GM23338 (cell line): ENCODE data around the gene TNK2. TPM values are rescaled to one million over a fixed set of nuclear protein-coding genes. Genes with fewer than 3 reads are reported as not detected.

Source experiments
- ATAC-seq: fragments of 200-7000 bp; cut with Tn5 transposase; 3 replicates; pipeline ENCODE4 v1.9.1; 2020
- DNase-seq: peaks from one replicate; pipeline ENCODE4 v3.0.0-alpha.2; 2015; ENCODE audit warnings: low spot score
- H2AFZ ChIP-seq: fragments of 200-600 bp; sonication (generic); 2 replicates; pipeline ENCODE4 v1.8.0; 2016; ENCODE audit warnings: antibody characterized with exemption, mild to moderate bottlenecking, moderate library complexity
- H3F3A ChIP-seq: fragments of 200-600 bp; sonication (generic); replicated peaks from 2 replicates; pipeline ENCODE4 v1.8.0; 2017; ENCODE audit warnings: antibody characterized with exemption, mixed run types, low read depth
- H3K27ac ChIP-seq: fragments of 200-600 bp; sonication (generic); 2 replicates; pipeline ENCODE4 v1.6.1; 2016; ENCODE audit warnings: low read depth
- H3K27me3 ChIP-seq: fragments of 200-600 bp; sonication (generic); 2 replicates; pipeline ENCODE4 v1.8.0; 2016; ENCODE audit warnings: mild to moderate bottlenecking, mixed run types, moderate library complexity; ENCODE audit not compliant: insufficient read depth
- H3K36me3 ChIP-seq: fragments of 200-600 bp; sonication (generic); 2 replicates; pipeline ENCODE4 v1.8.0; 2016; ENCODE audit warnings: mild to moderate bottlenecking; ENCODE audit not compliant: insufficient read depth
- H3K4me1 ChIP-seq: fragments of 200-600 bp; sonication (generic); 2 replicates; pipeline ENCODE4 v1.8.0; 2016; ENCODE audit warnings: mild to moderate bottlenecking, moderate library complexity; ENCODE audit not compliant: insufficient read depth
- H3K4me2 ChIP-seq: fragments of 200-600 bp; sonication (generic); 2 replicates; pipeline ENCODE4 v1.7.1; 2017; ENCODE audit warnings: mixed run types
- H3K4me3 ChIP-seq: fragments of 200-600 bp; sonication (generic); 2 replicates; pipeline ENCODE4 v1.6.1; 2016; ENCODE audit warnings: mixed run types
- H3K79me2 ChIP-seq: fragments of 200-600 bp; sonication (generic); replicated peaks from 2 replicates; pipeline ENCODE4 v1.8.0; 2017; ENCODE audit warnings: mild to moderate bottlenecking; ENCODE audit not compliant: insufficient read depth
- H3K9me2 ChIP-seq: fragments of 200-600 bp; sonication (generic); 2 replicates; pipeline ENCODE4 v1.8.0; 2017; ENCODE audit not compliant: insufficient read depth
- H4K20me1 ChIP-seq: fragments of 200-600 bp; sonication (generic); replicated peaks from 2 replicates; pipeline ENCODE4 v1.8.0; 2017; ENCODE audit warnings: mild to moderate bottlenecking; ENCODE audit not compliant: insufficient read depth
- H3K27ac Mint-ChIP-seq: 2 replicates; pipeline ENCODE4 v1.8.0; 2020; ENCODE audit warnings: inconsistent platforms, mild to moderate bottlenecking, moderate library complexity, mixed read lengths
- H3K27me3 Mint-ChIP-seq: 3 replicates; pipeline ENCODE4 v1.8.0; 2022; ENCODE audit warnings: low read depth, mild to moderate bottlenecking, moderate library complexity, mixed read lengths, inconsistent platforms; ENCODE audit not compliant: insufficient read depth, poor library complexity
- H3K36me3 Mint-ChIP-seq: 3 replicates; pipeline ENCODE4 v1.8.0; 2021; ENCODE audit warnings: low read depth, mild to moderate bottlenecking, inconsistent platforms, moderate library complexity, mixed read lengths
- H3K4me1 Mint-ChIP-seq: 3 replicates; pipeline ENCODE4 v1.8.0; 2020; ENCODE audit warnings: mild to moderate bottlenecking, inconsistent platforms, mixed read lengths
- H3K4me3 Mint-ChIP-seq: 3 replicates; pipeline ENCODE4 v1.8.0; 2021; ENCODE audit warnings: moderate library complexity, mild to moderate bottlenecking, inconsistent platforms, mixed read lengths
- H3K9me3 Mint-ChIP-seq: 3 replicates; pipeline ENCODE4 v1.8.0; 2020; ENCODE audit warnings: moderate library complexity, mild to moderate bottlenecking, inconsistent platforms, mixed read lengths
- CREB1 ChIP-seq: fragments of 250-450 bp; sonication (Bioruptor Pico); IDR thresholded peaks from 2 replicates; pipeline ENCODE4 v1.5.0; 2020; ENCODE audit warnings: low read depth, mild to moderate bottlenecking, moderate library complexity
- EZH2phosphoT487 ChIP-seq: fragments of 200-600 bp; sonication (generic); IDR thresholded peaks from one replicate; pipeline ENCODE4 v1.8.1; 2018; ENCODE audit warnings: antibody characterized with exemption; ENCODE audit not compliant: unreplicated experiment
- POLR2AphosphoS5 ChIP-seq: IDR thresholded peaks from 2 replicates; pipeline ENCODE4 v1.6.1; 2016; ENCODE audit warnings: antibody characterized with exemption, low read depth
- REST ChIP-seq: IDR thresholded peaks from one replicate; pipeline ENCODE4 v1.6.1; 2018; ENCODE audit warnings: antibody characterized with exemption; ENCODE audit not compliant: unreplicated experiment
- STAT1 ChIP-seq: IDR thresholded peaks from one replicate; pipeline ENCODE4 v1.6.1; 2016; ENCODE audit warnings: antibody characterized with exemption; ENCODE audit not compliant: unreplicated experiment
- polyA plus RNA-seq: library from polyadenylated mRNA; unstranded; fragments of >200 nt; fragmentation: Nextera tagmentation; extraction: Ambion mirVana; gene quantifications from 2 replicates; pipeline ENCODE4 v1.2.1, GENCODE V29; 2016
- total RNA-seq: library from RNA; depleted of rRNA; stranded (reverse); fragments of >200 nt; shearing (Covaris generic); gene quantifications from 2 replicates; pipeline ENCODE4 v1.2.3, GENCODE V29; 2014
- TF ChIP-seq, protein P1 (sequence below), 2 experiments: fragments of 200-600 bp in 1 of 2; sonication (generic) in 1 of 2; conservative IDR thresholded peaks; 2 replicates each; pipeline versions ENCODE4 v1.5.1 to v1.6.1; 2016 to 2017; ENCODE audit warnings: antibody characterized with exemption in 2 of 2, low read depth in 2 of 2, mild to moderate bottlenecking in 2 of 2, moderate library complexity in 1 of 2

Gene TNK2
- total and polyA plus RNA-seq, 2 experiments from 2014 or later: 10.0 to 22.5 TPM

- Mint-ChIP-seq H3K36me3 (no peaks in the 10 kb centered on the region), H3K27ac (no peak overlapping the region), H3K4me1 (peaks cover 18% of the 10 kb centered on the region), H3K9me3 (no peaks in the 10 kb centered on the region), H3K27me3 (peaks cover 13% of the 10 kb centered on the region), H3K4me3 (no peak overlapping the region)
- DNase-seq: no peak
- no peak overlapping the region for H3K4me3 ChIP-seq
- H2AFZ ChIP-seq: no peak overlapping the region
- no peaks in the 10 kb centered on the region for H3K36me3 ChIP-seq
- H3K27ac ChIP-seq: no peak overlapping the region
- no peaks in the 10 kb centered on the region for H4K20me1 ChIP-seq
- H3K4me1 ChIP-seq: no peaks in the 10 kb centered on the region
- no peaks in the 10 kb centered on the region for H3K79me2 ChIP-seq
- H3F3A ChIP-seq: no peaks in the 10 kb centered on the region; the same call in 1 of the 2 replicates
- ATAC-seq: no peak
- no peak overlapping the region for H3K4me2 ChIP-seq
- no peaks in the 10 kb centered on the region for H3K27me3 ChIP-seq
- H3K9me2 ChIP-seq: no peaks in the 10 kb centered on the region
- TF ChIP-seq CREB1 (CRISPR knock-in tag): no peak
- TF ChIP-seq, protein P1, sequence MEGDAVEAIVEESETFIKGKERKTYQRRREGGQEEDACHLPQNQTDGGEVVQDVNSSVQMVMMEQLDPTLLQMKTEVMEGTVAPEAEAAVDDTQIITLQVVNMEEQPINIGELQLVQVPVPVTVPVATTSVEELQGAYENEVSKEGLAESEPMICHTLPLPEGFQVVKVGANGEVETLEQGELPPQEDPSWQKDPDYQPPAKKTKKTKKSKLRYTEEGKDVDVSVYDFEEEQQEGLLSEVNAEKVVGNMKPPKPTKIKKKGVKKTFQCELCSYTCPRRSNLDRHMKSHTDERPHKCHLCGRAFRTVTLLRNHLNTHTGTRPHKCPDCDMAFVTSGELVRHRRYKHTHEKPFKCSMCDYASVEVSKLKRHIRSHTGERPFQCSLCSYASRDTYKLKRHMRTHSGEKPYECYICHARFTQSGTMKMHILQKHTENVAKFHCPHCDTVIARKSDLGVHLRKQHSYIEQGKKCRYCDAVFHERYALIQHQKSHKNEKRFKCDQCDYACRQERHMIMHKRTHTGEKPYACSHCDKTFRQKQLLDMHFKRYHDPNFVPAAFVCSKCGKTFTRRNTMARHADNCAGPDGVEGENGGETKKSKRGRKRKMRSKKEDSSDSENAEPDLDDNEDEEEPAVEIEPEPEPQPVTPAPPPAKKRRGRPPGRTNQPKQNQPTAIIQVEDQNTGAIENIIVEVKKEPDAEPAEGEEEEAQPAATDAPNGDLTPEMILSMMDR (conservative IDR thresholded peaks at IDR 0.05; ENCODE audit: low read depth in 2 of 2): peak; percentile 46 to 64
Observed at GRCh38 chr3:195855471-195856409, 52.6 kb downstream of the TNK2 start.

GRCh38 chr3:195854628-195855294 is 53.6 kb downstream of the TNK2 start:
- Histone ChIP-seq H3K79me2 (no peaks in the 10 kb centered on the region), H2AFZ (no peak overlapping the region), H3K4me2 (no peak overlapping the region), H3K9me2 (no peaks in the 10 kb centered on the region), H4K20me1 (no peaks in the 10 kb centered on the region), H3K27ac (no peak overlapping the region), H3K4me1 (no peaks in the 10 kb centered on the region), H3K36me3 (no peaks in the 10 kb centered on the region), H3K27me3 (no peaks in the 10 kb centered on the region), H3F3A (no peaks in the 10 kb centered on the region; the same call in 1 of the 2 replicates), H3K4me3 (no peak overlapping the region)
- no peaks in the 10 kb centered on the region for H3K36me3 Mint-ChIP-seq
- DNase-seq: no peak
- no peaks in the 10 kb centered on the region for H3K9me3 Mint-ChIP-seq
- H3K27ac Mint-ChIP-seq: no peak overlapping the region
- peaks cover 9% of the 10 kb centered on the region for H3K27me3 Mint-ChIP-seq
- no peak for ATAC-seq
- H3K4me1 Mint-ChIP-seq: peaks cover 10% of the 10 kb centered on the region; the same call in 2 of the 3 replicates
- H3K4me3 Mint-ChIP-seq: no peak overlapping the region
- TF ChIP-seq, protein P1 (conservative IDR thresholded peaks at IDR 0.05; ENCODE audit: low read depth in 2 of 2): no peak
- TF ChIP-seq EZH2phosphoT487 (no peak), REST (no peak), STAT1 (no peak), POLR2AphosphoS5 (no peak)
